Ovary (tissue), 9 donors: ENCODE data around the gene MRPS25. TPM values are rescaled to one million over a fixed set of nuclear protein-coding genes. Genes with fewer than 3 reads are reported as not detected.

Source experiments
- DNase-seq, 5 donors: peaks; one replicate each; pipeline ENCODE4 v3.0.0-alpha.2; 2019 to 2020
- H3K27ac ChIP-seq, 2 donors: fragments of 200-600 bp; one replicate each; pipeline versions ENCODE4 v1.5.1 to v1.8.0; 2019 to 2022
- H3K27me3 ChIP-seq: fragments of 200-600 bp; one replicate; pipeline ENCODE4 v1.8.0; 2022
- H3K36me3 ChIP-seq: fragments of 200-600 bp; sonication (generic); one replicate; pipeline ENCODE4 v1.5.1; 2019
- H3K4me1 ChIP-seq: one replicate; pipeline ENCODE4 v1.8.1; 2013; ENCODE audit warnings: mild to moderate bottlenecking, moderate library complexity; ENCODE audit not compliant: insufficient read depth
- H3K4me3 ChIP-seq: fragments of 200-600 bp; sonication (generic); one replicate; pipeline ENCODE4 v1.5.1; 2017
- H3K9me3 ChIP-seq, 2 donors: fragments of 200-600 bp in 1 of 2; sonication (generic) in 1 of 2; one replicate each; pipeline versions ENCODE4 v1.5.1 to v1.8.1; 2013 to 2019; ENCODE audit warnings: mild to moderate bottlenecking in 1 of 2, moderate library complexity in 1 of 2
- CTCF ChIP-seq, 3 donors: fragments of 450-650 bp in 2 of 3; fragments of 200-600 bp in 1 of 3; IDR thresholded peaks; one replicate each; pipeline versions ENCODE4 v1.5.1 to v1.8.0; 2016 to 2022; ENCODE audit warnings: antibody characterized with exemption in 3 of 3, mild to moderate bottlenecking in 1 of 3
- EP300 ChIP-seq: sonication (generic); formaldehyde crosslinking; IDR thresholded peaks from one replicate; pipeline ENCODE4 v1.6.1; 2017; ENCODE audit warnings: antibody characterized with exemption
- POLR2A ChIP-seq: fragments of 450-650 bp; IDR thresholded peaks from one replicate; pipeline ENCODE4 v1.6.1; 2017; ENCODE audit warnings: antibody characterized with exemption, mild to moderate bottlenecking, moderate library complexity
- whole genome bisulfite sequencing, 3 donors: extraction: QIAGEN DNeasy Blood & Tissue Kit in 1 of 3; methylation state at CpG; one replicate each; pipeline versions ENCODE4 v1.1.5 to v1.1.7; 2013 to 2017; 5-methylcytosine and 5-hydroxymethylcytosine counted together
- intact Hi-C, 4 donors: fragments of 100-400 bp; cut with DNase I; formaldehyde crosslinking; loops; one replicate each; pipeline versions ENCODE4 v1.11.0 to v1.15.1; 2022 to 2023
- polyA plus RNA-seq, 2 donors: library from polyadenylated mRNA; stranded (reverse); fragments of 200-250 nt in 1 of 2; fragments of 350-450 nt in 1 of 2; fragmentation: Illumina TruSeq in 1 of 2; extraction: RNeasy Lipid Tissue Mini Kit (QIAGEN cat#74804) in 1 of 2; gene quantifications; one replicate each; pipeline ENCODE4 v1.2.3, GENCODE V29; 2013 to 2014
- total RNA-seq, 7 donors: library from RNA; depleted of rRNA in 2 of 7; stranded (reverse); fragments of >200 nt in 2 of 7; fragmentation: NEBNext Ultra II Directional in 3 of 7; extraction: Animal tissue kit (Norgen Biotek cat#: 25700) in 3 of 7; gene quantifications; one replicate each; pipeline versions ENCODE4 v1.1.0 to v1.2.4, GENCODE V29; 2016 to 2023
- donor health status: DM: no; HTN: no; CAD: no; lungs with moderate emphysema.
- donor health status: DM: no; HTN: no; CAD: no.
- donor health status: Bipolar disorder and iron deficiency.
- donor health status: DM: yes; HTN: yes; CAD: no.
- donor health status: DM: no; HTN: no; CAD: no.
- donor health status: DM: yes; HTN: yes; CAD: no.

Gene MRPS25
- total and polyA plus RNA-seq, 9 donors = 22.5 to 50.5 (median 34.1) TPM

GRCh38 chr3:15063238-15063637 is 1.9 kb downstream of the MRPS25 start:
- Histone ChIP-seq H3K27ac (no peak overlapping the region), H3K4me1 (peaks cover 2% of the 10 kb centered on the region), H3K9me3 (no peaks in the 10 kb centered on the region), H3K27me3 (no peaks in the 10 kb centered on the region), H3K36me3 (no peaks in the 10 kb centered on the region), H3K4me3 (no peak overlapping the region)
- no peak for TF ChIP-seq CTCF (IDR thresholded peaks at IDR 0.05)
- TF ChIP-seq EP300 = no peak
- no peak for TF ChIP-seq POLR2A
- intact Hi-C loops = no loop called here
- no peak for DNase-seq
- WGBS, 3 donors = 83 to 89% (median 85%) methylated on average over 4 of the region's 4 CpGs

- Histone ChIP-seq H3K27me3 (no peaks in the 10 kb centered on the region), H3K9me3 (no peaks in the 10 kb centered on the region), H3K4me1 (no peaks in the 10 kb centered on the region), H3K27ac (no peak overlapping the region), H3K36me3 (no peaks in the 10 kb centered on the region), H3K4me3 (no peak overlapping the region)
- intact Hi-C loops = no loop called here
- no peak for DNase-seq
- TF ChIP-seq CTCF (IDR thresholded peaks at IDR 0.05) = no peak
- WGBS, 3 donors = 91 to 93% (median 91%) methylated on average over 3 of the region's 3 CpGs
These were observed 5.1 kb downstream of the MRPS25 start for GRCh38 chr3:15060029-15060428.

GRCh38 chr3:15056676-15057404 is 8.3 kb downstream of the MRPS25 start:
- Histone ChIP-seq H3K36me3 (no peaks in the 10 kb centered on the region), H3K27ac (no peak overlapping the region), H3K4me3 (no peak overlapping the region), H3K27me3 (no peaks in the 10 kb centered on the region), H3K4me1 (no peaks in the 10 kb centered on the region), H3K9me3 (no peaks in the 10 kb centered on the region)
- intact Hi-C loops = loop anchor here in 1 of 4 donors (10.0 kb wide), 1 partner anchor 102 kb away; no protein-coding TSS in a partner anchor
- DNase-seq = no peak
- no peak for TF ChIP-seq CTCF (IDR thresholded peaks at IDR 0.05)
- no peak for TF ChIP-seq POLR2A
- TF ChIP-seq EP300 = no peak
- WGBS, 3 donors = 93 to 95% (median 94%) methylated on average over 19 of the region's 19 CpGs

- no peak for TF ChIP-seq CTCF (IDR thresholded peaks at IDR 0.05)
- no peak for DNase-seq
- Histone ChIP-seq H3K36me3 (no peaks in the 10 kb centered on the region), H3K4me3 (no peak overlapping the region), H3K9me3 (no peaks in the 10 kb centered on the region), H3K4me1 (no peaks in the 10 kb centered on the region), H3K27me3 (no peaks in the 10 kb centered on the region), H3K27ac (no peak overlapping the region)
- WGBS, 3 donors = 90 to 94% (median 91%) methylated on average over 8 of the region's 8 CpGs
- intact Hi-C loops = loop anchor here in 1 of 4 donors (10.0 kb wide), 1 partner anchor 100 kb away; no protein-coding TSS in a partner anchor
These were observed 10.0 kb downstream of the MRPS25 start for GRCh38 chr3:15055019-15055557.
